HG03039 (cell line): Measurements from ENCODE around the gene PPP1R1C.

Experiments used
- ATAC-seq: cut with Tn5 transposase; IDR thresholded peaks from one replicate; pipeline ENCODE4 v1.9.1; 2021; ENCODE audit warnings: mild to moderate bottlenecking, moderate library complexity; ENCODE audit not compliant: unreplicated experiment

Gene PPP1R1C

DNA sequence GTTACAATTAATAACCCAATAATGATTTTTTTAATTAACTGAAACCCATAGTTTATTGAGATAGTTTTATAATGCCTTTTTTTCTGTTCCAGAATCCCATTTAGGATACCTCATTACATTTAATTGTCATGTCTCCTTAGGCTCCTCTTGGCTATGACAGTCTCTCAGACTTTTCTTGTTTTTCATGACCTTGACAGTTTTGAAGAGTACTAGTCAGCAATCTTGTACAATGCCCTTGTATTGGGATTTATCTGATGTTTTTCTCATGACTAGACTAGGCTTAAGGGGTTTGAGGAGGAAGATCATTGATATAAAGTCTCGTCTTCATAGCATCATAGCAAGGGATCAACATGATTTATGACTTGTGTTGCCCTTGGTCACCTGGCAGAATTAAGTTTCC, 72.4 kb downstream of the PPP1R1C start:
- no peak for ATAC-seq

GRCh38 chr2:182061739-182062138, 76.1 kb downstream of the PPP1R1C start:
- ATAC-seq, result no peak

DNA sequence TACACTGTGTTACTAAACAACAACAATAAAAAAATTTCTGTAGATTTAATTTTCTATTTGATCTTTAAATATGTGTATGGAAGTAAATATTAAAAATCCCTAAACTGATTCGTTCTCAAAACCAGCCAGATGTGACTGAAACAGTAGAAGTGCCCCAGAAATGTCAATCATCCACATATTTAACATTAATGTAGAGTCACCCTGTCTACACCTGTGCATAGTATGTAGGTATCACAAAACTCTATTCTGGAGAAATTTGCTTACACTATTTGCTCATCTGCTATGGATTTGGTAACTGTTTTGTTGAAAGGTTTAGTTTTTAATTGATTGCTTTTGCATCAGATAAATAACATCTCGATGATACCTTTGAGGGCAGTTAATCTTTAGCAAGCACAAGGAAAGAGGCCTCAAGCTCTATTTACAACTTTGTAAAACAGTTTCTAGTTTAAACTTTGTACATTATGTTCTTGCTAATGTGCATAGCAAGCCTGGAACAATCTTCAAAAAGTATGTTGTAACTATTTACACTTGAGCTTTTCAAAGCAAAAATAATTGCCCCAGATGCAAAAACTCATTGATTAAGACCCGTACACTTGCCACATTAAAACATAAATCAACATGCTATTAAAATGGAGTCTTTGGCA, 76.8 kb downstream of the PPP1R1C start:
- no peak for ATAC-seq

- ATAC-seq, result no peak
Observed at GRCh38 chr2:182064019-182064778, 78.5 kb downstream of the PPP1R1C start.

DNA sequence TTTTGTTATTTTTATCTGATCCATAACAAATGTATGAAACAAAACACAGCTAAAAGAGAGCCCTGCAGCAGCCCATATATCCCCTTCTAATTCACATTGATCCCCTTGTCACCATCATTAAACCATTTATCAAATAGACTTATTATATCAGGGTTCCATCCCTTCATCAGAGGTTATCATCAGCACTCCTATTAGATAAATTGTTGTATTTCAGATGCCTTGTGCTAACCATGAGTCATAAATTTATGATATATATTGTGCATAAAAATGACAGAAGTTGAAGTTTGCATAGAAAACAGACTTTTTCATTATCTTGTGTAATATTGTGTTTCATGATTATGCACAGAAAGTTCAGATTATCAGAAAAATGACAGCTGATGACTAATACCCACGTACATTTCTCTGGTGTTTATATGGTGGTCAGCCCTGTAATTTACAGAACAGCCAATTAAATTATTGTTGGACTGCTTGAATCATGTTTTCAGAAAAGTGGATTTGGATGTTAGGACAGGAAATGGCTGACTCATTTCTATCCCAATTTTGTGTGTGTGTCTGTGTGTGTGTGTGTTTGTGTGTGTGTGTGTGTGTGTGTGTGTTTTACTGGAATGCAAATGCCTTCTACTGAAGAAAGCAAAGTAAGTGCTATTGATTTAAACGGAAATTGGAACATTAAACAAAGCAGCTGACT, 80.9 kb downstream of the PPP1R1C start:
- ATAC-seq, result no peak

DNA sequence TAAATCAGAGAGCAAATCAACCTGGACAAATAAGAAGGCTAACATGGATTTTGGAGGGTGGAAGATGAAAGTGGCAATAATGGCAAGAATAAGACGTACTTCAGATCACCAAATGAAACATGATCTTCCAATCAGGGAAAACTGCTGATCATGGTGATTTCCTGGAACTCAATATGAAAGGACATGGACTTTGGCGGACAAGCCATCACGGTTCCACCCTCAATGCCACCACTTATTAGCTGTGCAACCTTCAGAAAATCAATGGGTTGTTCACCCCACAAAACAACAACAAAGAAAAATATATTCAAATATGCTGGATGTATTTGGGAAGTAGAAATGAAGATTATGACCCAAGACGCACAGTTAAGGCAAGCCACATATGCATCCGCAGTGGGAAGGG, 81.7 kb downstream of the PPP1R1C start:
- no peak for ATAC-seq

GRCh38 chr2:182068811-182069210, 83.2 kb downstream of the PPP1R1C start:
- no peak for ATAC-seq

- ATAC-seq, result no peak
Observed at GRCh38 chr2:182069416-182069815, 83.8 kb downstream of the PPP1R1C start.

GRCh38 chr2:182069908-182070307, 84.3 kb downstream of the PPP1R1C start:
- no peak for ATAC-seq

GRCh38 chr2:182070736-182071135, 85.1 kb downstream of the PPP1R1C start:
- ATAC-seq, result no peak

- no peak for ATAC-seq
Observed at GRCh38 chr2:182072861-182073260, 87.2 kb downstream of the PPP1R1C start.

- ATAC-seq, result no peak
Observed at GRCh38 chr2:182073613-182074012, 88.0 kb downstream of the PPP1R1C start.

GRCh38 chr2:182077023-182077422, 91.4 kb downstream of the PPP1R1C start:
- no peak for ATAC-seq

DNA sequence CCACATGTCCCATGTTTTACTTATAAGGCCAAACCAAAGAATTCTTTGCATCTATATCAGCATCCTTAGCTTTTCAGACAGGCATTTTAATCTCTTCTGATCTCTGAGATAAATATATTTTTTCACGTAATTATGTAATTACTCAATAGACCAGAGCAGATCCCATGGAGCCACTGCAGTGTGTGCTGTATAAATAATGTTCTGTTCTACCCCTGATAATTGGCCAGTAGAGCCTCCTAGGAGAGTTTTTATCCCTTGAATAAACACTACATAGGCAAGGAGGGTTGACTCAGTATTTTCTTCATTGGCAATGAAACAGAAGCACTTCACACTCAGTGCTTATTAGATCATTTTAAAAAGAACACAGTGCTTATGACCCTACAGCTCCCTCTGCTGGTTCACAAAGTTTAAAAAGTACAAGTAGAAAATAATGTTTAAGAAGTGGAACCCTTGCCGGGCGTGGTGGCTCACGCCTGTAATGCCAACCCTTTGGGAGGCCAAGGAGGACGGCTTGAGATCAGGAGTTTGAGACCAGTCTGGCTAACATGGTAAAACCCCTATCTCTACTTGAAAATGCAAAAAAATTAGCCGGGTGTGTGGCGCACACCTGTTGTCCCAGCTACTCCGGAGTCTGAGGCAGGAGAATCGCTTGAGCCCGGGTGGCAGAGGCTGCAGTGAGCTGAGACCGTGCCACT, 91.9 kb downstream of the PPP1R1C start:
- ATAC-seq, result no peak

- no peak for ATAC-seq
Observed at GRCh38 chr2:182078988-182079602, 93.4 kb downstream of the PPP1R1C start.

GRCh38 chr2:182080493-182080892, 94.8 kb downstream of the PPP1R1C start:
- ATAC-seq, result no peak

GRCh38 chr2:182081602-182082260, 96.1 kb downstream of the PPP1R1C start:
- ATAC-seq, result no peak

GRCh38 chr2:182088681-182089320, 103.1 kb downstream of the PPP1R1C start:
- no peak for ATAC-seq

DNA sequence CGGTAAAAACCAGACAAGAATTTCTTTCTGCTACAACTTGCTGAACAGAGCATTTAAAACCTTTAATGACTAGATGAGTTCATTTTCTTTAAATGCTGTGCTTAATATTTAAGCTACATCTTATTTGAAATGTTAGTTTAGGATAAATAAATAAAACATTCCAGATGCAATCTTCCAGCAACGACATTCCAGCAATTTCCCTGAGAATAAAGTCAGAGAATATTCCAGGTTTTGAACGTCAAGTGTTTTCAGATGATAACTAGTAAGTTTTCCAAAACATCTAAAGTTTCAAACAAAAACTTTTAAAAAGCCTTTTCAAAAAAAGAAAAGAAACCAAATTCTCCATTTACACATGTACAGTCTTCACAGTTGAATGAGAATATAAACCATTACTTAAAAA, 104.8 kb downstream of the PPP1R1C start:
- ATAC-seq, result no peak

DNA sequence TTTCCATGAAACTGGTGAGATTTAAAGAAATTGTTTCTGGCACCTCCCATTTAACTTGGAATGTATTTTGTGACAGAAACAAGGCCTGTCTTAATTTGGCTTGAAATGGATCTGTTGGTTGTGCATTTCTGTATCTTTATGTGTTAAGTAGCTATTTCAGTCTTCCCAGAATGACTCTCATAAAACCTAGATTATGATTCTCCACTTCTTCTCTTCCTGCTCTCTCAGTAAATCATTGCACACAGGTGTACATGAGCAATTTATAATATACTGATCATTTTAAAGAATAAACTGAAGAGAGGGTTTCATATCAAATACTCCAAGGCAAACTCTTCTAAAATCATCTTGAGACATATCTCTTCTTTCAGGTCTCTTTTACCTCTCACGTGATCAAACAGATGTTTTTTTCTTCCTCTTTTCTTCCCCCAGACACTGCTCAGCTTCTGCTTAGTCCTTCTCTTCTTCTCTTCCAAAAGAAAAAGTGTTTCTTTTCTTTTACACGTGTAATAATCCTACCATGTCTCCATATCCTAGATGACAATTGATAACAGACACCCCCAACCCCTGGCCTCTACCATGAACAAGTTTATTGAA, 112.0 kb downstream of the PPP1R1C start:
- ATAC-seq, result no peak
